Left forelimb (tissue), 1 donor: ENCODE measurements around the gene RPS18.

Source experiments
- DNase-seq: peaks from one replicate; pipeline ENCODE4 v3.0.0-alpha.2; 2018; ENCODE audit warnings: low spot score

The RPS18 gene

GRCh38 chr6:33289784-33290315 lies 18.0 kb downstream of the RPS18 start:
- no peak for DNase-seq

- DNase-seq = no peak
Observed at GRCh38 chr6:33290459-33290858, 18.6 kb downstream of the RPS18 start.

GRCh38 chr6:33292996-33293682 lies 21.3 kb downstream of the RPS18 start:
- no peak for DNase-seq

- no peak for DNase-seq
Observed at GRCh38 chr6:33294086-33294823, 22.4 kb downstream of the RPS18 start.

GRCh38 chr6:33295621-33296369 lies 23.9 kb downstream of the RPS18 start:
- no peak for DNase-seq

- no peak for DNase-seq
Observed at GRCh38 chr6:33296797-33297405, 25.0 kb downstream of the RPS18 start.

- no peak for DNase-seq
Observed at GRCh38 chr6:33297406-33297955, 25.6 kb downstream of the RPS18 start.

GRCh38 chr6:33297956-33298772 lies 26.3 kb downstream of the RPS18 start:
- DNase-seq = peak; percentile 86

- peak; percentile 88 for DNase-seq
Observed at GRCh38 chr6:33298773-33299236, 26.9 kb downstream of the RPS18 start, which contains the start of gene RGL2. Gene RGL2 (minus strand): TSS chr6:33298942. CDS start chr6:33298610, 332 bp downstream.

GRCh38 chr6:33299237-33299944 lies 27.5 kb downstream of the RPS18 start:
- DNase-seq = peak; percentile 94

GRCh38 chr6:33301877-33302276 lies 30.0 kb downstream of the RPS18 start:
- DNase-seq = no peak

GRCh38 chr6:33304216-33304615 lies 32.3 kb downstream of the RPS18 start:
- DNase-seq = no peak

- no peak for DNase-seq
Observed at GRCh38 chr6:33305052-33305451, 33.2 kb downstream of the RPS18 start.

GRCh38 chr6:33306356-33306755 lies 34.5 kb downstream of the RPS18 start:
- DNase-seq = no peak

GRCh38 chr6:33312361-33313104 lies 40.7 kb downstream of the RPS18 start:
- no peak for DNase-seq

- DNase-seq = peak; percentile 76
Observed at GRCh38 chr6:33313105-33313708, 41.3 kb downstream of the RPS18 start.

- DNase-seq = peak; percentile 84
Observed at GRCh38 chr6:33313709-33314514, 42.0 kb downstream of the RPS18 start, which contains the start of gene TAPBP. Gene TAPBP (minus strand): TSS chr6:33314078. CDS start chr6:33314041, 37 bp downstream.

- DNase-seq = peak; percentile 77
Observed at GRCh38 chr6:33314515-33314942, 42.7 kb downstream of the RPS18 start.
